NCI-H69 (cell line): ENCODE measurements around the gene LGALS3BP.
A peak's percentile ranks its signal among the peaks of the same experiment; 100 is the strongest.
"Not testable (repeated sequence)": the region's sequence is repeated elsewhere in the genome, so short reads cannot be mapped to it uniquely, and the experiment has no call there.

ENCODE experiments used
- DNase-seq: peaks from one replicate; lab custom pipeline; 2025; lab: John Stamatoyannopoulos, UW

Gene LGALS3BP

DNA sequence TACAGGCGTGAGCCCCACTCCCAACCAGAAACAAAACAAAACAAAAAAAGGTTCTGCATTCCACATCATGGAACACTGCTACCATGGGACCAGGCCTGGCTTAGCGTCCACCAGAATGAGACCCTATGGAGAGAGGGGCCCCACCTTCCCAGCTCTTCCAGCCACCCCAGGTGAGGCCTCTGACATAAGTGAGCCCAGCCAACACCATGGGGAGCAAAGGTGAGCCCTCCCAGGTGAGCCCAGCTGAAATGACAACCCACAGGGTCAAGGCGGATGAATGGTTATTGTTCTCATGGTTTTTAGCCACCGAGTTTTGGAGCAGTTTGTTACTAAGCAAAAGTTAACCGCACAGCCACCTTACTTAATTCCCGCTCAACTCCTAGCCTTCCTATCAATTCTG lies 16.3 kb downstream of the LGALS3BP start:
- no peak for DNase-seq

DNA sequence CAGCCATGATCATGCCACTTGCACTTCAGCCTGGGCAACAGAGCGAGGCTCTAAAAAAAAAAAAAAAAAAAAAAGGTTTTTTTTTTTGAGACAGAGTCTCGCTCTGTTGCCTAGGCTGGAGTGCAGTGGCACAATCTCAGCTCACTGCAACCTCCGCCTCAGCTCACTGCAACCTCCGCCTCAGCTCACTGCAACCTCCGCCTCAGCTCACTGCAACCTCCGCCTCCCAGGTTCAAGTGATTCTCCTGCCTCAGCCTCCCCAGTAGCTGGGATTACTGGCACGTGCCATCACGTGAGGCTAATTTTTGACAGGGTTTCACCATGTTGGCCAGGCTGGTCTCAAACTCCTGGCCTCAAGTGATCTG lies 16.8 kb downstream of the LGALS3BP start:
- DNase-seq: not testable (repeated sequence)

DNA sequence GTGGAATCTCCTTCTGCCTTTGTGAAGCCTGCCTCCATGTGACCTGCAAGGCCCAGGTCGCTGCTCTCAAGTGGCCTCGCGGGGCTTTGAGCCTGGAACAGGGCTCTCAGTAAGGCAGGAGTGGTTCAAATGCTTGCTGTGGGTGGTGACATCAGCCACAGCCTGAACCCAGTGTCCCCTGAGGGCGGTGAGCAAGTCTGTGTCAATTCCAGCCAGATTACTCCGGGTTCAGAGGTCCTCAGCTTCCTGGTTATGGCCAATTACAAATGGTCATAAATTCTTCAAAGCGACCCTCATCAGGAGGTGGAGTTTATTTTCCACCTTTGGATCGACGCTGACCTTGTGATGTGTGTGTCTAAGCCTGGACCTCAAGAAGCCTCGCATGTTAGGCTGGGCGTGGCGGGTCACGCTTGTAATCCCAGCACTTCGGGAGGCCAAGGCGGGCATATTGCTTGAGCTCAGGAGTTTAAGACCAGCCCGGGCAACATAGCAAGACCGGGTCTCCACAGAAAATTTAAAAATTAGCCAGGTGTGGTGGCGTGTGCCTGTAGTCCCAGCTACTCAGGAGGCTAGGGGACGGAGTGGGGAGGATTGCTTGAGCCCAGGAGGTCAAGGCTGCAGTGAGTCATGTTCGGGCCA lies 17.3 kb downstream of the LGALS3BP start:
- DNase-seq: peak; percentile 44

DNA sequence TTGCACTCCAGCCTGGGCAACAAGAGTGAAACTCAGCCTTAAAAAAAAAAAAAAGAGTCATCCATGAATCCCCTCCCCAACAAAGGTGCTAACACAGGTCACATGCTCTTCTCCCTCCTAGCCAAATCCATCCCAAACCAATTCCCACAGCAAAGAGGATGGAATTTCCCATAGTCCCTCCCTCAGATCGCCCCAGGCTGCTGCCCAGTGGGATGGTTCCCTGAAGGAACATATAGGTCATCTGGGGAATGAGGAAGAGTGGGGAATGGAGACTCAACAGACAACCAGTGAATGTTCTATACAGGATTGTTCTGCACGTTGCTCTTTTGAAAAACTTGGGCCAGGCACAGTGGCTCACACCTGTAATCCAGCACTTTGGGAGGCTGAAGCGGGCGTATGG lies 18.2 kb downstream of the LGALS3BP start:
- DNase-seq: no peak

DNA sequence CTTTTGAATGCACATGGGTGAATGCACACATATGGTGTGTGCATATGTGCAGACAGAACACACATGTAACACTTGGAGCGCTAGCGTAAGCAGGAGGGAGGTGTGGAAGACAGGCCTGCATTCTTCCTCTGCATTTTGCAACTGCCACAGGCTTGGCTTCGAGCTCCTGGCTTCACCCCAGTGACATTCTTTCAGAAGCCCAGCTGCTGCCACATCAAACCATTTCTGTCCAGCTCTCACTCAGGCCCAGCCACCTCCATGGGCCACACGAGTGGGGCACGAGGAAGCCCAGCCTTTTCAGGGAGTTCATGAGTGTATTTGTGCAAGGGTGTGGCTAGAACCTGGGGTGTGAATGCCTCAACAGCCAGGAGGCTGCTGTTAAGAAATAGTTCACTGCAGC lies 18.8 kb downstream of the LGALS3BP start:
- no peak for DNase-seq

DNA sequence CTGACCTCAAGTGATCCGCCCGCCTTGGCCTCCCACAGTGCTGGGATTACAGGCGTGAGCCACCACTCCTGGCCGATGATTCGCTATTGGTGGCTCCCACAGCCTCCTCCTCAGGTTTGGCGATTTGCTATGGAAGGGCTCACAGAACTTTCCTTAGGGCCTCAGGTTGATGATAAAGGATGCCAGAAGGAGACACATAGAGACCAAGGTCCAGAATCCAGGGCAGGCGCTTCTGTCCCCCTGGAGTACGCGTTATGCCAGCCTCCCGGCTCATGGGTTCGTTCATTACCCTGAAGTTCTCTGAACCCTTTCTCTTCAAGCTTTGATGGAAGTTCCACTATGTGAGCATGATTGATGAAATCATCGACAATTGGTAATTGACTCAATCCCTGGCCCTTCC lies 19.9 kb downstream of the LGALS3BP start:
- DNase-seq: no peak

DNA sequence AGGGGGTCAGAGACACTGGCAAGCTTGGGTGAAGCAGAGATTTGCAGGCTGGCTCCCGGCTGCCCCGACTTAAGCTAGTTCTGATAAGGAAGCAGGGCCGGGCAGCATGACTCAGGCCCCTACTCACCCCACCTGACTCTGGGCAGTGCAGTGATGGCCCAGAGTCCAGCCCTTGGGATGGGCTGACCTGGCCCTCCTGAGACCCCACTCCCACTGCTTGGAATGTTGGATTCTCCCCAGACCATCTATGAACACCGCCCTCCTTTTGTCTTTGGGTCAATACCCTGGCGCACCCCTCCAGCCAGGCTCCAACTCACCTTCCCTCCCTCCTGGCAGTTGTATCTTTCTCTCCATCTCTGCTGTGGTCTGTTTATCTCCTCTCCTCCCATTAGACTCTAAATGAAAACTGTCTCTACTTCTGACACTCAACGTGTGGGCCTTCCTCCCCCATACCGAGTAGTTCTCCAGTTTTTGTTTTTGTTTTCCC lies 21.0 kb downstream of the LGALS3BP start:
- no peak for DNase-seq

DNA sequence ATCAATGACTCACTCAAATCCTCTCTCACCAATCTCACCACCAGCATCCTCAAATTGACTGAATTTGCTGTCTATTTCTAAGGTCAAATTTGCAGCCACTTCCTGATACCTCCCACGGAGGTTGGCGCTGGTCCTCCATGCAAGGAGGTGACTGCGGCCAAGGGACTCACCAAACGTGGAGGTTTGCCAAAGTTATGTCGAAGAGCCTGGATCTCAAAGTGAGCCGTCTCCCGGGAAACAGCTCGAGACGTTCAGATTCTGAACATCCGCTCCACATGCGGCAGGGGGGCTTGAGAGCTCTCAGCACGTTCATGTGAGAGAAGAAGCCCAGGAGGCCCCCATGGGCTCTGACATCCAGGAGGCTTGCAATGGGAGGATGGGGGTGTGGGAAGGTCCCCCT lies 22.6 kb downstream of the LGALS3BP start:
- DNase-seq: no peak

DNA sequence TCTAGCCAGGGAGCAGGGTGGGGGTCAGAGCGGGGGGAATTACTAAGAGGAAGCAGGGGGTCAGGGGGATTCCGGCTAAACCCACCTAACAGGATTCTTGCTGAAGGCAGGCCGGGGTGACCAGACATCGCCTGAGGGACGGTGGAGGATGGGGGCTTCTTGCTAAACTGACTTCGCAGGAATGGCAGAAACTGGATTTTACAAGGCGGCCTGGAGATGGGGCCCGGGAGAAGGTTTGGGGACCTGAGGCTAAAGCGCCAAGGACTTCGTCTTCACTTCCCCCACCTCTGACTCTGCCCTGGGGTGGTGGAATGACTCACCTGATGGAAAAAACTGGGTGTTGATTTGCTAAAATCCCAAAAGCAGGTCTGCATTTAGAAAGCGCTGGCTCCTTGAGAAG lies 23.5 kb downstream of the LGALS3BP start:
- no peak for DNase-seq

DNA sequence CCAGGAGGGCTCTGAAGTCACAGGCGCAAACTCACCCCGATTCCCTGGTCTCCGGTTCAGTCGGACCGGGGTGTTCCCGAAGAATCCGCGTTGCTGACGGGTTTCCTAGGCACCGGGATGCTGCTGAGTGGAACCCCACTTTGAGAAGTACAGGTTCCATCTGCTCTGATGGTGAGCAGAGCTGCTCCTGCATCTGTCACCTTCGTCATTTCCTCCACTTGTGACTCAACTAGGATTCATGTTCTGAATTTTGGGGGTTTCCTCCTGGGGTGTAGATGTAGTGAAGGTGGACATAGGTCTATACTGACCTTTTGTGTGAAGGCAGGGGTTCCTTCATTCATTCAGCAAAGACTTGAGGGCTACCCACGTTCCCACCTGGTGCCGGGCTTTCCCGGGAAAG lies 25.0 kb downstream of the LGALS3BP start:
- no peak for DNase-seq

DNA sequence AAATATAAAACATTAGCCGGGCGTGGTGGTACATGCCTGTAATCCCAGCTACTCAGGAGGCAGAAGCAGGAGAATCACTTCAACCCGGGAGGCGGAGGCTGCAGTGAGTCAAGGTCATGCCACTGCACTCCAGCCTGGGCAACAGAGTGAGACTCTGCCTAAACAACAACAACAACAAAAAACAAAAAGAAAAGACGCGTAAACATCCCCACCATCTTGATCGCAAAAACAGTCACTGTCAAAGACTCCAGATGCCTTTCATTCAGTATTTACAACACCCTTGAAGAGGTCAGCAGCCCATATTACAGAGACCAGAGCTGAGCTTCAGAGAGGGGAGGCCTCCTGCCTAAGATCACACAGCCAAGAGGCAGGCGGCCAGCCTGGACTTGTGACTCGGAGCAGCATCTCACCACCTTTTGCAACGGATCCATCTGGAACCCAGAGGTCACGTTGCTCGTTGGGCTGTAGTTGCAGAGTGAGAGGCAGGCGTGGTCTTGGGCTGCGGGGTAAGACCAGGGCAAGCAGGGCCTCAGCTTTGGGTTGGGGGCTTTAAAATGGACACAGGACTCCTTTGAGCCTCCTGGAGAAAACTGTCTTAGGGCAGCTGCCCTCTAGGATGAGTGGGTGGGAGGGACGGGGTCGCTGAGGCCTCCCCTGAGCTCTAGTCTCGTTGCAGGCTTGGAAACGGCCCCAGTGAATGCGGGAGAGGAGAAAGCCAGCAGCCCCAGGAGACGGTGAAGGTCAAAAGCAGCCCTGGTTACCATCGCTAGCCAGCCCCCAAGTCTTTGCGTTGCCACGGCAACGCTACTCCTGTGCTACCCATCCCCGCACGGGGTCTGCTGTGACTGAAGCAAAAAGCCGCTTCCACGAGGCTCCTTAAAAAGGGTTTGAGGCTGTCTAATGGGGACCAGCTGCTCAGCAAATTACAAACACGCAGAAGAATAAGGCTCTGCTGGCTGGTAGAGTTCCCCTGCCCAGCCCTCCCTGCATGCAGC lies 26.1 kb downstream of the LGALS3BP start:
- DNase-seq: peak; percentile 76

DNA sequence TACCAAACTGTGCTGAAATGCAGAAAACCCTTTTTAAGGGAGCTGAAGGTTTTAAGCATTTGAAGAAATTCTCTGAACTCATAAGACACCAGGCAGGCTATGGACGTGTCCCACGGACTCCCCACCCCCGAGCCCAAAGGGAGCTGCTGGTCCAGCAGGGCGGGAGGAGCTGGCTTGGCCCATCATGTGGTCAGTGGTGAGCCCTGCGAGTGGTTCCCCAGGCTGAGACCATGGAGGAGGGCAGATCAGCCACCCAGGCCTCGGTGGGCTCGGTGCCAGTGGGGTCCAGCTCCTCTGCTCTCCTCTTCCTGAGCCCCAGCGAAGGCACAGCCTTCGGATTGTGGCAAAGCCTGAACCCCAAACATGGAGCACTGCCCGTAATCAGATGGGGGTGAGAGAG lies 27.0 kb downstream of the LGALS3BP start:
- no peak for DNase-seq

DNA sequence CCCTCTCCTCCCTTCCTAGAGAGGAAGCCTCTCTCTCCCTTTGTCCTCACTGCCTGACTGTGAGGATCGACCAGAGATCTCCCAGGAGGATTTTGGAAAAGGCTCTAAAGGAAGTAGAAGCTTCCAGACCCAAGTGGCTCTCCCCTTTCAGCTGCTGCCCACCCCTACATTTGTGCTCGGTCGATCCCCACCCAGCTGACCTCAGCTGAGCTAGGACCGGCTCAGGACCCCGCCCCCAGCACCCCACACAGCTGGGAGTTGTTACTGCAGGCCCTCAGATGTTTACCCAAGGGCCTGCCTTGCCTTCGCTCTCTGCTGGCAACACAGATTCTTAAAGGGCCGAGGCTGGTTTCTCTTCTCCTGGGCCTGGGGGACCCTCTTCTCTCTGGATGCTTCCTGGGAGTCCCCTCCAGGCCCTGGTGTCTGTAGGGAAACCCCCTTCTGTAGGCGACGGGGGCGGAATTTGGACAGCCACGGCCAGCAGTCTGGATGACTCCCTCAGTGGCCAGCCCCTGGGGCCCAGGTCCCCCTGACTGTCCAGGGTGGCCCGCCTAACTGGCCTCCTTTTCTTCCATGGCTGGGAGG lies 27.7 kb downstream of the LGALS3BP start:
- DNase-seq: peak; percentile 79

DNA sequence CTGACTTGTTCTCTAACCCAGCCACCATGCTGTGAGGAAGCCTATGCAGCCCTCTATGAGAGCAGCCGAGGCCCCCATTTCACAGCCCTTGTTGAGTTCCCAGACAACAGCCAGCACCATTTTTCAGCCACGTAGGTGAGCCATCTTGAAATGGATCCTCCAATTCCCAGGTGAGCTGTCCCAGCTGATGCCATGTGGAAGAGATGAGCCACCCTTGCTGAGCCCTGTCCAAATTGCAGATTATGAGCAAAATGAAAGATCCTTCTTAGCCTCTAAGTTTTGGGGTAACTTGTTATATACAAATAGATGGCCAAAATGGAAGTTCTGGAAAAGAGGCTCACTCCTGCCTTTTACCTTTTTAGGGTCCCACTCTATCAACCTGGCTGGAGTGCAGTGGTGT lies 28.9 kb downstream of the LGALS3BP start:
- DNase-seq: no peak

DNA sequence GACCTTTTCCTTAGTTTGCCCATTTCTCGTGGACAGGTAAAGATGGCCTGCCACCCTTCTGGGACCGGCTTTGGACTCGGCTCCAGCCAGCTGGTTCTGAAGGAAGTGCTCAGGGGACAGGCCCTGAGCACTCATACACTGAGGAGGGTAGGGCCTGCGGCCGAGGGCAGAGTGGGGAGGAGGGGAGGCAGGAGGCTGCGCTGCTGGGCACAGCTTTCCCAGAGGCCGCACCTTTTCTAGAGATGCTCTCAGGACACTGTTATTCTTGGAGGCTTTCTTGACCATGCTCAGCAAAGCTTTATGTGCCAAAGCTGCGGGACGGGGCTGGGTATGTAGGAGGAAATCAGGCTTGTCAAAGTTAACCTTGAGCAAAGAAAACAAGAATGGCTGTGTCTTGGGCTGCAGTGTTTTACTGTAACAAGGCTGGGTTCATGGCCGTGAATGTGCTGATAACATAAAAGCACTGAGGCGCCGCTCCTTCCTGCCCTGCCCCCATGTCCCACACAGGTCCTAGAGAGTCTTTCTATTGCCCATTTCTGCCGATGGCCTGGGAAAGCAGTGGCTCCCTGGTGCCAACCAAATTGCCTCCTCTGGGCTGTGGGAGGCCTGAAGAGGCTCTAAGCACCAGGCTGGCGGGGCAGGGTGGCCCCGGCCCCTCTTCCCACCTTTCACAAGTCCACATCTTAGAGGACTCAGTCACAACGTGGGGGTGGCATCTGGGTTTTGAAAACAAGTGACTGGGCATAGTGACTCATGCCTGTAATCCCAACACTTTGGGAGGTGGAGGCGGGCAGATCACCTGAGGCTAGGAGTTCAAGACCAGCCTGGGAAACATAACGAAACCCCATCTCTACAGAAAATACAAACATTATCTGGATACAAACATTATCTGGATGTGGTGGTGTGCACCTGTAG lies 32.2 kb downstream of the LGALS3BP start:
- DNase-seq: no peak

DNA sequence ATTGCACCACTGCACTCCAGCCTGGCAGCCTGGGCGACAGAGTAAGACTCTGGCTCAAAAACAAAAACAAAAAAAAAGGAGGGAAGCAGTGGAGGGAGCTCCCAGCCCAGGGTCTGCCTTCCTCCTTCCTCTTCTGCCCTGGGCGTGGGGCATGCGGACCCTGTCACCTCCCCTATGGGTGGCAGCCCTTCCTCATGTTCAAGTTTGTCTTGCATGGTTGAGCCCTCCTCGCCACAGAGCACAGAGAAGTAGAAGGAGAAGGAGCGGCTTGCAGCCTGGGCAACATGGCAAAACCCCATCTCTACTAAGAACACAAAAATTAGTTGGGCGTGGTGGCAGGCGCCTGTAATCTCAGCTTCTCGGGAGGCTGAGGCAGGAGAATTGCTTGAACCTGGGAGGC lies 33.1 kb downstream of the LGALS3BP start:
- no peak for DNase-seq

DNA sequence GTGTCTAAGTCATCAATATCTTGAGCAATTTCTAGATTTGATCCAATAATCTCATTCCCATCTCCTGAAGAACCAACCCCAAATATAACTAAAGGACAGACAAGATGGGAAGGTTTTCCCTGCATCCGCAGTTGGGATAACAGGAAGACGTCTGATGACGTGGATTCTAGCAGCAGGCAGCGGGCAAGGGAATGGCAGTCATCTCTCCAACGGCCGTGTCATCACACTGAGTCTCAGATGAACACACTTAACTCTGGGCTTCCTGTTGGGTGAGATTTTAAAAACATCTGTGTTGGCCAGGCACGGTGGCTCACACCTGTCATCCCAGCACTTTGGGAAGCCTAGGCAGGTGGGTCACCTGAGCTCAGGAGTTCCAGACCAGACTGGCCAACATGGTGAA lies 33.6 kb downstream of the LGALS3BP start:
- DNase-seq: no peak

DNA sequence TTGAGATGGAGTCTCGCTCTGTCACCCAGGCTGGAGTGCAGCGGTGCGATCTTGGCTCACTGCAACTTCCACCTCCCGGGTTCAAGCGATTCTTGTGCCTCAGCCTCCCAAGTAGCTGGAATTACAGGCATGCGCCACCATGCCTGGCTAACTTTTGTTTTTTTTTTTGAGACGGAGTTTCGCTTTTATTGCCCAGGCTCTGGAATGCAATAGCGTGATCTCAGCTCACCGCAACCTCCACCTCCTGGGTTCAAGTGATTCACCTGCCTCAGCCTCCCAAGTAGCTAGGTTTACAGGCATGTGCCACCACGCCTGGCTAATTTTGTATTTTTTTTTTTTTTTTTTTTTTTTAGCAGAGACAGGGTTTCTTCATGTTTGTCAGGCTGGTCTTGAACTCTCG lies 34.3 kb downstream of the LGALS3BP start:
- DNase-seq: not testable (repeated sequence)

DNA sequence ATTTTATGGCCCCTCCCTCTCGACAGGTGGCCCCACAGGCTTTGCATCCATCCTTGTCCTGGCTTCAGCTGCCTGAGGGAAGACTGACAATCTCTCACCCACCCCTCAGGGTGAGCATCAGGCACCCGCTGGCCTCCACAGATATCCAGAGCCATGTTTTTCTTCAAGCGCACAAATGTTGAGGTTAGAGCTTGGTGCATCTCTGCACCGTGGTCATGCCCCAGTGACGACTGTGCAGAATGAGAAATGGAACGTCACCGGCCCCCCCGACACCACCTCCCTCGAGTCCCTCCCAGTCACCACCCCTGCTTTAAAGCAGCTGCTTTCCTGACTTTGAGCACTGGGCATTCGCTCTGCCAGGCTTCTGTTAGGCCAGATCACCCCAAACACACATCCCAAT lies 34.8 kb downstream of the LGALS3BP start:
- DNase-seq: peak; percentile 53

DNA sequence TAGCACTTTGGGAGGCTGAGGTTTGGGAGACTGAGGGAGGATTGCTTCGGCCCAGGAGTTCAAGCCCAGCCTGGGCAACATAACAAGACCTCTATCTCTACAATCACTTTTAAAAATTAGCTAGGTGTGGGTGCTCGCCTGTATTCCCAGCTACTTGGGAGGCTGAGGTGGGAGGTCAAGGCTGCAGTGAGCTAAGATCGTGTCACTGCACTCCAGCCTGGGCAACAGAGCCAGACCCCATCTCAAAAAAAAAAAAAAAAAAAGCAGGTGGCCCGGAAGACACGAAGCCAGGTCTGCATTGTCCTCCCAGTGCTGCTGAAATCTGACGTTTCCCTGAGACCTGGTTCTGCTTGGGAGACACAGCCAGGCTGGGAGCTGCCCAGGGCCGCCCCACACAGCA lies 35.7 kb downstream of the LGALS3BP start:
- no peak for DNase-seq

DNA sequence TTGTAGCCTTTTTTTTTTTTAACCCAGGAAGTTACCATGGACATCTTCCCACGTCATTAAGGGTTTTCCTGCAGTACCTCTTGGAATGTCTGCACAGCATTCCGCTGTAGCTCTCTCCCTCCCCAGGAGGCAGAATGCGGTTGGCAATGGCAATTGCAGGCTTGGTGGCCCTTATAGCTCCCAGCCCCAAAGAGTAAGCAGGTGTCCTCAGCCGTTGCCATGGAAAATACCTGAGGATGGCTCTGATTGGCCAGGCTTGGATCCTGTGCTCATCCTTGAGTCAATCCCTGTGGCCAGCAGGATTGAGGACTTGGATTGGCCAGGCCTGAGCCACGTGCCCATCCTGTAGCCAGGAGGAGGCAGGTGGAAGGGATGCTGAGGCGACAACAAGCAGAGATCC lies 39.0 kb downstream of the LGALS3BP start:
- peak; percentile 76 for DNase-seq

DNA sequence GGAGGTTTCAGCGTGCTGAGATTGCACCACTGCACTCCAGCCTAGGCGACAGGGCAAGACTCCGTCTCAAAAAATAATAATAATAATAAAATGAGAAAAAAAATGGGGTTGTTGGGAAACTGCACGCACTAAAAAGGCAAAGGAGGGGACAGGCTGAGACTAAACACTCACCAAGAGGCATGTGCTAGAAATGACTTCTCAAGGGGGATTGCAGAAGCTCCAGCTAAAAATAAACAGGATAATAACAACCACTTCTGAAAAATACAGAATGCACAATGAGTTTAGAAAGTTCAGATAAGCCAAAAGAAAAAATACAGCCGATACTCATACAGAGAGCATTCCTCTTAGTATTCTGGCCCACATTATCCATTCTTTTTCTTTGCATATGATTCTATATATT lies 39.5 kb downstream of the LGALS3BP start:
- DNase-seq: no peak
